PC-9 (cell line): Measurements from ENCODE around the gene OGG1.

Experiments used
- CTCF ChIP-seq: fragments of 200-600 bp; sonication (generic); conservative IDR thresholded peaks from 2 replicates; pipeline ENCODE4 v1.6.1; 2017; ENCODE audit warnings: mixed run types, antibody characterized with exemption, mild to moderate bottlenecking, moderate library complexity
- EZH2 ChIP-seq: fragments of 200-600 bp; sonication (generic); IDR thresholded peaks from 2 replicates; pipeline ENCODE4 v1.8.0; 2017; ENCODE audit warnings: antibody characterized with exemption, low read depth

GRCh38 chr3:9781551-9781950 is 31.8 kb downstream of the OGG1 start:
- TF ChIP-seq CTCF (no peak), EZH2 (no peak)
